Coronary artery (tissue), 2 donors: ENCODE measurements around the gene RBM26.

Experiments used
- DNase-seq: peaks from one replicate; pipeline ENCODE4 v3.0.0-alpha.2; 2017; ENCODE audit warnings: low spot score
- H3K27ac ChIP-seq, 2 donors: fragments of 200-600 bp; sonication (generic); one replicate each; pipeline ENCODE4 v1.5.1; 2016 to 2019
- H3K4me3 ChIP-seq: fragments of 200-600 bp; sonication (generic); 2 replicates; pipeline ENCODE4 v1.5.1; 2016; ENCODE audit warnings: mild to moderate bottlenecking, moderate library complexity
- TF ChIP-seq, protein P1 (sequence below): fragments of 200-600 bp; sonication (generic); IDR thresholded peaks from one replicate; pipeline ENCODE4 v1.5.1; 2019; ENCODE audit warnings: antibody characterized with exemption

Gene RBM26

GRCh38 chr13:79423801-79424642 is 18.0 kb upstream of the RBM26 start:
- TF ChIP-seq, protein P1, sequence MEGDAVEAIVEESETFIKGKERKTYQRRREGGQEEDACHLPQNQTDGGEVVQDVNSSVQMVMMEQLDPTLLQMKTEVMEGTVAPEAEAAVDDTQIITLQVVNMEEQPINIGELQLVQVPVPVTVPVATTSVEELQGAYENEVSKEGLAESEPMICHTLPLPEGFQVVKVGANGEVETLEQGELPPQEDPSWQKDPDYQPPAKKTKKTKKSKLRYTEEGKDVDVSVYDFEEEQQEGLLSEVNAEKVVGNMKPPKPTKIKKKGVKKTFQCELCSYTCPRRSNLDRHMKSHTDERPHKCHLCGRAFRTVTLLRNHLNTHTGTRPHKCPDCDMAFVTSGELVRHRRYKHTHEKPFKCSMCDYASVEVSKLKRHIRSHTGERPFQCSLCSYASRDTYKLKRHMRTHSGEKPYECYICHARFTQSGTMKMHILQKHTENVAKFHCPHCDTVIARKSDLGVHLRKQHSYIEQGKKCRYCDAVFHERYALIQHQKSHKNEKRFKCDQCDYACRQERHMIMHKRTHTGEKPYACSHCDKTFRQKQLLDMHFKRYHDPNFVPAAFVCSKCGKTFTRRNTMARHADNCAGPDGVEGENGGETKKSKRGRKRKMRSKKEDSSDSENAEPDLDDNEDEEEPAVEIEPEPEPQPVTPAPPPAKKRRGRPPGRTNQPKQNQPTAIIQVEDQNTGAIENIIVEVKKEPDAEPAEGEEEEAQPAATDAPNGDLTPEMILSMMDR: peak; percentile 41
- Histone ChIP-seq H3K27ac (no peak overlapping the region), H3K4me3 (no peak overlapping the region)
- DNase-seq: no peak

DNA sequence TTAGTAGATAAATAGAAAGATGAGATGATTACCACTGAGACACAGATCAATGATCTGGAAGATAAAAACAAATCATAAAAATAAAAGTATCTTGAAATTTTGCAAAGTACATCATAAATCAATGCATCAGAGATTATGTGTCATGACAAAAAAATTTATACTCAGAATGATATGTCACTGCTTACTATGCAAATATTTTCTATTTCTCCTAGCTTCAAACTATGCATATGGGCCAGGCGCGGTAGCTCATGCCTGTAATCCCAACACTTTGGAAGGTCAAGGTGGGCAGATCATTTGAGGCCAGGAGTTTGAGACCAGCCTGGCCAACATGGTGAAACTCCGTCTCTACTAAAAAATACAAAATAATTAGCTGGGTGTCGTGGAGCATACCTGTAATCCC is 17.3 kb upstream of the RBM26 start:
- no peak overlapping the region for H3K27ac ChIP-seq
- TF ChIP-seq, protein P1: no peak

DNA sequence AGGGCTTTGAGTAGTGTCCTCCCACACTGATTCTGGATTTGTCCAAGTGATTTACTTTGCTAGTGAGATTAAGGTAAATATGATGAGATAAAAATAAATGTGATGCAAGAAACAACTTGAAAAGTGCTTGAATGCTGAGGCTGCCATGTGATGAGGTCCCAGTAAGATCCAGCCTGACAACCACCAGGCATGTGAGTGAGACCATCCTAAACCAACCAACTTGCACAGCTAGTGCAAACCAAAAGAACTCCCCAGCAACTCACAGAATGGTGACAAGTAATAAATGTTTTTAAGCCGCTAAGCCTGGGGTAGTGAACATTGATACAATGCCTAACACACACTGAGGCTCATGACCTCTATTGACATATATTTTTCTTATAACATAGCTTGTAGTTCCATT is 13.3 kb upstream of the RBM26 start:
- no peak for DNase-seq
- Histone ChIP-seq H3K27ac (no peak overlapping the region), H3K4me3 (no peak overlapping the region)
- TF ChIP-seq, protein P1: no peak

More for the DNA sequence above, 17.3 kb upstream of the RBM26 start:
- no peak overlapping the region for H3K4me3 ChIP-seq
- no peak for DNase-seq

DNA sequence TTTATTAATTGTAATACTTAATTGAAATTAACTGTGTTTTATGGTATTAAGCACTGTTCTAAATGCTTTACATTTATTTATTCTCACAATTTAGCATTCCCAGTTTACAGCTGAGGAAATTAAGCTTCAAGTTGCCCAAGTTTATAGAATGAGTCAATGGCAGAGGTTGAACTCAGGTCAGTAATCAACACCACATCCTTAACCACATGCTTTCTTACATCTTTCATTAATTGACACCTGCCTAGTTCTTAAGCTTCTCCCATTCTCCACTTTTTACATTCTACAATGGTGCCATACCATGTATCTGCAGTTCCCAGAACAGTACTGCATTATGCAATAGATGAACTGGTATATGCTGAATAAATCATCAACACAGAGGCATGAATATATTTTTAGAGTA is 11.7 kb upstream of the RBM26 start:
- TF ChIP-seq, protein P1: no peak

GRCh38 chr13:79413521-79413920 is 7.5 kb upstream of the RBM26 start:
- DNase-seq: no peak
- TF ChIP-seq, protein P1: no peak
- Histone ChIP-seq H3K27ac (no peak overlapping the region), H3K4me3 (no peak overlapping the region)

More for the DNA sequence above, 11.7 kb upstream of the RBM26 start:
- no peak for DNase-seq
- H3K27ac ChIP-seq: no peak overlapping the region
- no peak overlapping the region for H3K4me3 ChIP-seq

GRCh38 chr13:79409828-79410227 is 3.8 kb upstream of the RBM26 start:
- DNase-seq: no peak
- H3K4me3 ChIP-seq: no peak overlapping the region

More at GRCh38 chr13:79409828-79410227, 3.8 kb upstream of the RBM26 start:
- TF ChIP-seq, protein P1: no peak
- H3K27ac ChIP-seq: no peak overlapping the region
